Type B pancreatic cell (in vitro differentiated cells): ENCODE results near the gene IL12RB2. TPM values are rescaled to one million over a fixed set of nuclear protein-coding genes. Genes with fewer than 3 reads are reported as not detected.

Experiments
- DNase-seq: peaks from one replicate; pipeline ENCODE4 v3.0.0; 2021; ENCODE audit warnings: mixed read lengths; ENCODE audit not compliant: unreplicated experiment; ENCODE audit errors: extremely low spot score
- H3K27ac Mint-ChIP-seq: 2 replicates; pipeline ENCODE4 v1.8.0; 2021; ENCODE audit warnings: mild to moderate bottlenecking, mixed read lengths
- H3K27me3 Mint-ChIP-seq: 2 replicates; pipeline ENCODE4 v1.8.0; 2021; ENCODE audit warnings: mixed read lengths
- H3K36me3 Mint-ChIP-seq: 2 replicates; pipeline ENCODE4 v1.8.0; 2021; ENCODE audit warnings: mixed read lengths
- H3K4me1 Mint-ChIP-seq: one replicate; pipeline ENCODE4 v1.8.0; 2021; ENCODE audit warnings: mixed read lengths; ENCODE audit not compliant: unreplicated experiment
- H3K4me3 Mint-ChIP-seq: 2 replicates; pipeline ENCODE4 v1.8.0; 2021; ENCODE audit warnings: mild to moderate bottlenecking, mixed read lengths
- H3K9me3 Mint-ChIP-seq: 2 replicates; pipeline ENCODE4 v1.8.0; 2021; ENCODE audit warnings: mixed read lengths
- total RNA-seq: library from RNA; stranded (reverse); gene quantifications from 2 replicates; pipeline ENCODE4 v1.2.1, GENCODE V29; 2021; ENCODE audit warnings: low replicate concordance
- TF ChIP-seq, protein P1 (sequence below): fragments of 200-600 bp; sonication (generic); conservative IDR thresholded peaks from 2 replicates; pipeline ENCODE4 v1.5.0; 2021; ENCODE audit warnings: antibody characterized with exemption, mild to moderate bottlenecking

Gene IL12RB2
- total RNA-seq, 1 donor from 2014 or later: 0.46 TPM

DNA sequence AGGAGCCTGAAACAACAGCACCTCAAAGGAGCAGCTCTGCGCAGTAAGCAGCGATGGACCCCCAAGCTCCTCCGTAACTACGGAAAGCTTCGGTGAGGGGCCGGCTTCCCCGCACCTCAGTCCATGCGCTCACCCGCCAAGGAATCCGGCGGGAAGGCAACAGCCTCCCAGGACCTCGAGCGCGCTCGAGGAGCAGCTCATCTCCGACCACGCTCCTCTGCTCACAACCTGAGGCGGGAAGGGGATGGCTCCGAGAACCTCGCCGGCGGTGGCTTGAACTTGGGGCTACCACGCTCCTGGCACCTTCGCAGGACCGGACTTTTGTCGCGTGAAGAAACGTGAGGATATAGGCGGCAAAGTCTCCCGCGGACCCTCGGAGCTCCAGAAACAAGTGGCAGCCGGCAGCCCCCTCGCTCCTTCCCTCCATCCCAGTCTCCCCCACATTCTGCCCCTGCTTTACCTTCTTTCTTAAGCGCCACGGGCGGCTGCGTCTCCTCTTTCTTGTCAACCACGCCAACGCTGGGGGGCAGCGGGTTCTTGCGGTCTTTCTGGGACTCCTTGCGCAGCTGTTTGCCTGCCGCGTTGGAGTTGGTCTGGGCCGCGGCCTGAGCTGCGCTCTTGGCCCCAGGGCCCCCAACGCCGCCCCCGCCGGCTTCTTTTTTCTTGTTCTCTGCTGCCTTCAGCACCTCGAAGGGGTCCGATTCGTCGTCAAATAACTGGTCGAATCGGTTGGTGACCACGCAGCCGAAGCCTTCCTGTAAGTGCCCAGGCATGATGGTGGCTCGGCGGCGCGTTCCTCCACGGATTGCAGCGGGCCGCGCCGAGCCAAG is 122.1 kb downstream of the IL12RB2 start:
- Mint-ChIP-seq H3K4me3 (peak overlapping the region; percentile 95), H3K27ac (peak overlapping the region; percentile 95), H3K4me1 (peaks cover 32% of the 10 kb centered on the region), H3K9me3 (no peaks in the 10 kb centered on the region), H3K36me3 (peaks cover 16% of the 10 kb centered on the region), H3K27me3 (no peaks in the 10 kb centered on the region)
- TF ChIP-seq, protein P1, sequence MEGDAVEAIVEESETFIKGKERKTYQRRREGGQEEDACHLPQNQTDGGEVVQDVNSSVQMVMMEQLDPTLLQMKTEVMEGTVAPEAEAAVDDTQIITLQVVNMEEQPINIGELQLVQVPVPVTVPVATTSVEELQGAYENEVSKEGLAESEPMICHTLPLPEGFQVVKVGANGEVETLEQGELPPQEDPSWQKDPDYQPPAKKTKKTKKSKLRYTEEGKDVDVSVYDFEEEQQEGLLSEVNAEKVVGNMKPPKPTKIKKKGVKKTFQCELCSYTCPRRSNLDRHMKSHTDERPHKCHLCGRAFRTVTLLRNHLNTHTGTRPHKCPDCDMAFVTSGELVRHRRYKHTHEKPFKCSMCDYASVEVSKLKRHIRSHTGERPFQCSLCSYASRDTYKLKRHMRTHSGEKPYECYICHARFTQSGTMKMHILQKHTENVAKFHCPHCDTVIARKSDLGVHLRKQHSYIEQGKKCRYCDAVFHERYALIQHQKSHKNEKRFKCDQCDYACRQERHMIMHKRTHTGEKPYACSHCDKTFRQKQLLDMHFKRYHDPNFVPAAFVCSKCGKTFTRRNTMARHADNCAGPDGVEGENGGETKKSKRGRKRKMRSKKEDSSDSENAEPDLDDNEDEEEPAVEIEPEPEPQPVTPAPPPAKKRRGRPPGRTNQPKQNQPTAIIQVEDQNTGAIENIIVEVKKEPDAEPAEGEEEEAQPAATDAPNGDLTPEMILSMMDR: no peak
- no peak for DNase-seq

DNA sequence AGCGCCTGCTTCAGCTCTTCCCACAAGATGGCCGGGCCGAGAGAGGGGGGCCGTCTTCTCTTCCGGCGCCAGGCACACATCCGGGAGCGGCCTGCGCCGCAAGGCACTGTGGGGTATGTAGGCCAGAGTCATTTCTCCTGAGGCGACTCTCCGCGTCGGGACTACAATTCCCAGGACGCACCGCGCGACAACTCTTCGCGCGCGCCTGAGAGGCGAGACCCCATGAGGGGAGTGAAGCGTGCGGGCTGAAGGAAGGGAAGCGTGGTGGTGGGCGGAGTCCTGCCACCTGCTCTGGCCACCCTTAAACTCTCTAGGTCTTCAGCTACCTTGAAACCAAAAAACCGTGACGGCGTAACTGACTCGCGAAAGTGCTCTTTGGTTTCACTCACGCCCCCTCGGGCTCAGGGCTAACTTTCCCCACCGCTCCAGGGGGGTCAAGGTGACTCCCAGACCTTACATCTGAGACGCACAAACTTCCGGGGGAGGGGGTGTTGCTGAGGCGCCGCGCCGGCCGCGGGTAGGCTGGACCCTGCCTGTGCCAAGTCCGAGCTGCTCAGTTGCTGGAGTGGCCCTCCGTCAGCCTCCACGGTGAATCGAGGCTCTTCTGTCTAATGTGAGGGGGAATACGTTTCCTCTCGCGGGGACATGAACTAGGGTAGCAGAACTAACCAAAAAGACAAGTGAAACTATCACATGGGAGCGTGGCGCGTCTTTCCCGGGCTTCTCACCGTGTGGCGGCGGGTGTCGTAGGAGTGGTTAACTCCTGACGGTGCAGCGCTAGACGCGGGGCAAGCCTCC is 122.9 kb downstream of the IL12RB2 start, which contains the start of gene SERBP1:
SERBP1 (minus strand) TSS at position 45 of the 798 bp plus-strand sequence. CDS start 102 bp downstream, outside the sequence.
- Mint-ChIP-seq H3K36me3 (peaks cover 8% of the 10 kb centered on the region), H3K4me1 (peaks cover 36% of the 10 kb centered on the region), H3K27ac (peak within 1 kb of the TSS; percentile 95), H3K4me3 (peak within 1 kb of the TSS; percentile 95), H3K9me3 (no peaks in the 10 kb centered on the region), H3K27me3 (no peaks in the 10 kb centered on the region)
- peak; percentile 96 for DNase-seq
- TF ChIP-seq, protein P1: no peak

DNA sequence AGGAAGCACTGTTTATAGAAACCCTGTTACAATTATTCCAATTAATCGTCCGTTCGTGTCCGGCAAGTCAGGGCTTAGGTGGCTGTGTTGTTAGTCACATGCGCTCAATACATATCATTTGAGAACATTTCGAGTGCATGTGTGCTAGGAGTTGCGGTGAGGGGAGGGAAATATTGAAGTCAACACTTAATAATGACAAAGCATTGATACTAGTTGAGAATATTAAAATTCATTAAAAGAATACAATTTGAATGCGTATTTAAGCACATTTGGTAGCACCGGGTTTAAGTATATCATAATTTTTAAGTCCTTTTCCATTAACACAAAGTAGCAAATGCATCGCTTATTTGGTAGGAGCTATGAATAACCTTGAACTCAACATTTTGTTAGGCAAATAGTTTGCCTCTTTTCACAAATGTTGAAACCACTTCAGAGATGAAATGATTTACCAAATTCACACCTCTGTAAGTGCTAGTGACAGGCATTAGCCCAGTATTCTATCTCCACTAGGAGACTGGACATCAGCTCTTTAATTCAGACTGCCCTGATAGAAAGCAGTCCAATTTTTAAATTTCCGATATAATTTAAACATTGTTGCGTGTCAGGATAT is 123.6 kb downstream of the IL12RB2 start:
- H3K27ac Mint-ChIP-seq: peak overlapping the region; percentile 95
- H3K9me3 Mint-ChIP-seq: no peaks in the 10 kb centered on the region
- DNase-seq: no peak
- H3K36me3 Mint-ChIP-seq: peaks cover 8% of the 10 kb centered on the region
- H3K4me1 Mint-ChIP-seq: peaks cover 31% of the 10 kb centered on the region
- no peaks in the 10 kb centered on the region for H3K27me3 Mint-ChIP-seq
- TF ChIP-seq, protein P1: no peak
- H3K4me3 Mint-ChIP-seq: peak overlapping the region; percentile 95

- H3K27ac Mint-ChIP-seq: peak overlapping the region; percentile 86
- DNase-seq: no peak
Observed at GRCh38 chr1:67431869-67432578, 124.4 kb downstream of the IL12RB2 start.

More at GRCh38 chr1:67431869-67432578, 124.4 kb downstream of the IL12RB2 start:
- Mint-ChIP-seq H3K9me3 (no peaks in the 10 kb centered on the region), H3K27me3 (no peaks in the 10 kb centered on the region), H3K36me3 (peaks cover 8% of the 10 kb centered on the region), H3K4me1 (peaks cover 28% of the 10 kb centered on the region), H3K4me3 (peak overlapping the region; percentile 83)
- TF ChIP-seq, protein P1: no peak
